LNCAP (cell line): ENCODE results near the gene SAC3D1.

ENCODE experiments used
- TF ChIP-seq, protein P1 (sequence below): fragments of 450-650 bp; IDR thresholded peaks from 2 replicates; pipeline ENCODE4 v1.5.1; 2017; ENCODE audit warnings: mild to moderate bottlenecking

Gene SAC3D1

GRCh38 chr11:65058012-65058411 lies 17.0 kb downstream of the SAC3D1 start:
- TF ChIP-seq, protein P1, sequence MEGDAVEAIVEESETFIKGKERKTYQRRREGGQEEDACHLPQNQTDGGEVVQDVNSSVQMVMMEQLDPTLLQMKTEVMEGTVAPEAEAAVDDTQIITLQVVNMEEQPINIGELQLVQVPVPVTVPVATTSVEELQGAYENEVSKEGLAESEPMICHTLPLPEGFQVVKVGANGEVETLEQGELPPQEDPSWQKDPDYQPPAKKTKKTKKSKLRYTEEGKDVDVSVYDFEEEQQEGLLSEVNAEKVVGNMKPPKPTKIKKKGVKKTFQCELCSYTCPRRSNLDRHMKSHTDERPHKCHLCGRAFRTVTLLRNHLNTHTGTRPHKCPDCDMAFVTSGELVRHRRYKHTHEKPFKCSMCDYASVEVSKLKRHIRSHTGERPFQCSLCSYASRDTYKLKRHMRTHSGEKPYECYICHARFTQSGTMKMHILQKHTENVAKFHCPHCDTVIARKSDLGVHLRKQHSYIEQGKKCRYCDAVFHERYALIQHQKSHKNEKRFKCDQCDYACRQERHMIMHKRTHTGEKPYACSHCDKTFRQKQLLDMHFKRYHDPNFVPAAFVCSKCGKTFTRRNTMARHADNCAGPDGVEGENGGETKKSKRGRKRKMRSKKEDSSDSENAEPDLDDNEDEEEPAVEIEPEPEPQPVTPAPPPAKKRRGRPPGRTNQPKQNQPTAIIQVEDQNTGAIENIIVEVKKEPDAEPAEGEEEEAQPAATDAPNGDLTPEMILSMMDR = no peak

- TF ChIP-seq, protein P1 = no peak
Observed at GRCh38 chr11:65058419-65059054, 17.5 kb downstream of the SAC3D1 start, which contains the start of gene NAALADL1. TSS of gene NAALADL1 (minus strand) at chr11:65058553. CDS start at chr11:65058521, 32 bp downstream.

GRCh38 chr11:65059523-65059922 lies 18.5 kb downstream of the SAC3D1 start:
- TF ChIP-seq, protein P1 = no peak

DNA sequence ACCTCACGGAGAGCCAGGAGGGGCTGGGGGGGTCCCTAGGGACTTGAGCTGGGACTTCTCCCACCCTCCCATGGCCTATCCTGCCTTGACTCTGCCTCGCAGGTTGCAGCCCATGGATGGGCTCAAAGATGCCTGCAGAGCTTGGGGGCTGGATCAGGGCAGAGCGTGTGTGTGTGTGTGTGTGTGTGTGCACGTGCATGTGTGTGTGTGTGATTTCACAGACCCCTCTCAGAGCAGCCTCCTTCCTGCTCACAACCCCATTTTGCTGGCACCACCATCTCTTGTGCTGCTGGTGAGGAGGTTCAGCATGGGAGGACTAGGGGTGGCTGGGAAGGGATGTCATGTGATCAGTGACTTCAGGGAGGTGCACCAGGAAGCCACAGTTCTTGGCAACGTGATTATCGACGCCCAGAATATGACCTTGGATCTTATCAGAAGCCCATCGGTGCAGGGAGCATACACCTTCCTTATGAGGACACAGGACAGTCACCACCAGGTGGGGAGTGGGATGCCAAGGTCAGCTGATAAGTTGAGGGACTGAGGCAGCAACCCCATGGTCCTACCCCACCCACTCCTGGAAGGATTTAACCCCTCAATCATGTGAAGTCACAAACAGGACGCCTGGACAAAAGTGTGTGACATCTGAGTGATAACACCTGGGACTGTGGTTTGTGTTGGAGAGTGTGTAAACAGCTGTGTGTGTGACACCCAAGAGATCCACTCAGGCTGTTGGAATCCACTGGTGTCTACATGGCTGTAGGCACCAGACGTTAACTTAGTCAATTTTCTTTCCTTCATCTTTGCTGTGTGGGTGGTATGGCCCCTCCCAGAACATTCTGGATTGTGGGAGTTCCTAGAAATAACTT lies 19.2 kb downstream of the SAC3D1 start:
- TF ChIP-seq, protein P1 = no peak

DNA sequence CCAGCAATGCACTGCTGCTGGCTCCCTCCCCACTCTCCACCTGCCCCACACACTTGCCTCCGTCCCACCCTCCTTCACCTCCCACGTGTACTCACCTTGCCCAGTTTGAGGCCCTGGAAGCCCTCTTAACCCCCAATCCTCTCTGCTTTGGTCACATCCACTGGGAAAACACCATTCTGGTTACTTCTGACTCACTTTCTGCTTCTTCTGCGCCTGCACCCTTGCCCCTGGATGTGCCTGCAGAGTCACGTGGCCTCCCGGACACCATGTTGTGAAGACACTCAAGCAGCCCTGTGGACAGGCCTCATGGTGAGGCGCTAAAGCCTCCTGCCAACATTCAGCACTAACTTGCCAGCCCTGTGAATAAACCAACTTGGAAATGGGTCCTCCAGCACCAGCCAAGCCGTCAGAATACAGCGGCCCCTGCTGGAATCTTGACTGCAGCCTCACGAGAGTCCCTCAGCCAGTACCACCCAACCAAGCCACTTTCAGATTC lies 20.0 kb downstream of the SAC3D1 start:
- TF ChIP-seq, protein P1 = no peak

- TF ChIP-seq, protein P1 = no peak
Observed at GRCh38 chr11:65063532-65063931, 22.5 kb downstream of the SAC3D1 start.

DNA sequence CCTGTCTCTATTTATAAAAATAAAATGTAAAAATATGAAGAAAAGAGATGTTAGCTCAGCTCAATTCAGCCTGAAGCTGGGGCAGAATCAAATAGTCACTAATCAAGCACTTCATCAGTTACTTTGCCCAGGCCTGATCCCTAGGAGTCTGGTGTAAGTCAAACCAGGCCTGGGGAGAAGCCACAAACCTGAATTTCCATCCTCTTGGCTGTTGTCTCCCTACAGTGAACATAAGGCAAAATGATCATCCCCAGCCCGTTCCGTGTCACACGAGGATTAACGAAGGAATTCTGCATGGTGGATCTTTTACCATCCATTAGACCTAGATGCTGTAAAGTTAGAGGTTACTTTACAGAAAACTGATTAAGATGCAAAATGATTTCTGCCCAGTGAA lies 23.8 kb downstream of the SAC3D1 start:
- TF ChIP-seq, protein P1 = no peak
